Transverse colon (tissue), 4 donors: Measurements from ENCODE around the gene RAI14. TPM values are rescaled to one million over a fixed set of nuclear protein-coding genes. Genes with fewer than 3 reads are reported as not detected.

Experiments used
- DNase-seq: peaks from one replicate; pipeline ENCODE4 v3.0.0-alpha.2; 2019
- H3K27ac ChIP-seq, 4 donors: fragments of 200-600 bp; sonication (generic); 2 replicates each; pipeline ENCODE4 v1.5.1; 2016 to 2018; ENCODE audit warnings: inconsistent platforms in 4 of 4
- H3K27me3 ChIP-seq: fragments of 200-600 bp; sonication (generic); 2 replicates; pipeline ENCODE4 v1.5.1; 2017; ENCODE audit warnings: inconsistent platforms
- H3K36me3 ChIP-seq, 4 donors: fragments of 200-600 bp; sonication (generic); 2 replicates each; pipeline ENCODE4 v1.5.1; 2017 to 2019; ENCODE audit warnings: inconsistent platforms in 4 of 4
- H3K4me1 ChIP-seq, 4 donors: fragments of 200-600 bp; sonication (generic); 2 replicates each; pipeline ENCODE4 v1.5.1; 2017 to 2020; ENCODE audit warnings: inconsistent platforms in 4 of 4
- H3K4me3 ChIP-seq, 4 donors: fragments of 200-600 bp; sonication (generic); 1 replicate in 1 of 4; 2 replicates in 3 of 4; pipeline versions ENCODE4 v1.5.1 to v1.6.1; 2017 to 2019; ENCODE audit warnings: inconsistent platforms in 4 of 4
- H3K9me3 ChIP-seq, 2 donors: fragments of 200-600 bp; sonication (generic); 2 replicates each; pipeline ENCODE4 v1.5.1; 2017 to 2019; ENCODE audit warnings: inconsistent platforms in 2 of 2
- CTCF ChIP-seq, 5 experiments: fragments of 200-600 bp in 3 of 5; fragments of 450-650 bp in 2 of 5; sonication (generic) in 3 of 5; IDR thresholded peaks; 1 replicate in 2 of 5; 2 replicates in 3 of 5; pipeline ENCODE4 v1.5.1; 2016 to 2017; ENCODE audit warnings: antibody characterized with exemption in 5 of 5, inconsistent platforms in 3 of 5, mild to moderate bottlenecking in 2 of 5, moderate library complexity in 1 of 5
- EP300 ChIP-seq: sonication (generic); formaldehyde crosslinking; IDR thresholded peaks from one replicate; pipeline ENCODE4 v1.6.1; 2017; ENCODE audit warnings: antibody characterized with exemption, low read depth
- POLR2A ChIP-seq: fragments of 450-650 bp; IDR thresholded peaks from one replicate; pipeline ENCODE4 v1.6.1; 2016; ENCODE audit warnings: antibody characterized with exemption, mild to moderate bottlenecking, moderate library complexity
- POLR2AphosphoS5 ChIP-seq, 3 donors: sonication (generic); formaldehyde crosslinking; IDR thresholded peaks; one replicate each; pipeline ENCODE4 v1.6.1; 2016; ENCODE audit warnings: antibody characterized with exemption in 3 of 3
- WGBS, 2 donors: methylation state at CpG; one replicate each; pipeline ENCODE4 v1.1.5; 2018; ENCODE audit warnings: low coverage in 1 of 2; 5-methylcytosine and 5-hydroxymethylcytosine counted together
- in situ Hi-C, 4 donors: fragments of 200-750 bp; cut with MboI; loops; one replicate each; pipeline versions ENCODE4 v1.15.0 to v1.15.1; 2017; ENCODE audit warnings: low sequenced_read_pairs in 3 of 4, low pct_ligation_motif_present in 1 of 4, low pct_unique_long_range_greater_than_20kb in 1 of 4
- intact Hi-C: fragments of 100-400 bp; cut with DNase I; formaldehyde crosslinking; loops from one replicate; pipeline ENCODE4 v1.15.1; 2023; ENCODE audit warnings: low total_unique reads
- total RNA-seq, 4 donors: library from RNA; depleted of rRNA; stranded (reverse); fragments of >200 nt; gene quantifications; one replicate each; pipeline ENCODE4 v1.1.0, GENCODE V29; 2016

The RAI14 gene
- total RNA-seq, 4 donors from 2014 or later = 13.9 to 18.3 (median 15.3) TPM

GRCh38 chr5:34657988-34658387, 1.9 kb downstream of the RAI14 start:
- no peak for TF ChIP-seq CTCF (IDR thresholded peaks at IDR 0.05)
- TF ChIP-seq POLR2A = no peak
- TF ChIP-seq EP300 = no peak
- TF ChIP-seq POLR2AphosphoS5 (IDR thresholded peaks at IDR 0.05) = no peak
- 50 to 53% methylated on average over 4 of the region's 4 CpGs for WGBS, 2 donors
- intact Hi-C loops = loop anchor here (10.0 kb wide), 1 partner anchor 133 kb away; no protein-coding TSS in a partner anchor

GRCh38 chr5:34659168-34659567, 3.0 kb downstream of the RAI14 start:
- in situ Hi-C loops (no loop called here), intact Hi-C loops (loop anchor here (10.0 kb wide), 1 partner anchor 134 kb away; no protein-coding TSS in a partner anchor)
- Histone ChIP-seq H3K9me3 (no peaks in the 10 kb centered on the region), H3K36me3 (no peaks in the 10 kb centered on the region), H3K27ac (no peak overlapping the region), H3K27me3 (no peaks in the 10 kb centered on the region), H3K4me1 (peaks cover 5 to 22% (median 14%) of the 10 kb centered on the region in 4 donors), H3K4me3 (no peak overlapping the region)
- 95 to 100% methylated on average over 3 of the region's 3 CpGs for WGBS, 2 donors
- DNase-seq = no peak
- no peak for TF ChIP-seq CTCF (IDR thresholded peaks at IDR 0.05)
- no peak for TF ChIP-seq POLR2AphosphoS5 (IDR thresholded peaks at IDR 0.05)
- no peak for TF ChIP-seq EP300
- no peak for TF ChIP-seq POLR2A

More at GRCh38 chr5:34657988-34658387, 1.9 kb downstream of the RAI14 start:
- Histone ChIP-seq H3K36me3 (no peaks in the 10 kb centered on the region), H3K4me1 (peaks cover 5 to 22% (median 14%) of the 10 kb centered on the region in 4 donors), H3K4me3 (peak overlapping the region in 2 of 4 donors; percentile 84 to 90), H3K27ac (peak overlapping the region in 3 of 4 donors; percentile 92 to 94 (median 93)), H3K9me3 (no peaks in the 10 kb centered on the region), H3K27me3 (no peaks in the 10 kb centered on the region)
- DNase-seq = no peak
- in situ Hi-C loops = no loop called here

GRCh38 chr5:34660444-34660843, 4.3 kb downstream of the RAI14 start:
- no peak overlapping the region for H3K4me3 ChIP-seq
- no peak overlapping the region for H3K27ac ChIP-seq
- no peaks in the 10 kb centered on the region for H3K27me3 ChIP-seq
- H3K36me3 ChIP-seq = no peaks in the 10 kb centered on the region
- in situ Hi-C loops = no loop called here
- peaks cover 5 to 18% (median 13%) of the 10 kb centered on the region in 4 donors for H3K4me1 ChIP-seq
- TF ChIP-seq POLR2AphosphoS5 (IDR thresholded peaks at IDR 0.05) (no peak), EP300 (no peak), POLR2A (no peak), CTCF (IDR thresholded peaks at IDR 0.05) (no peak)
- intact Hi-C loops = no loop called here
- H3K9me3 ChIP-seq = no peaks in the 10 kb centered on the region
- 89 to 91% methylated on average over 4 of the region's 4 CpGs for WGBS, 2 donors
- no peak for DNase-seq

DNA sequence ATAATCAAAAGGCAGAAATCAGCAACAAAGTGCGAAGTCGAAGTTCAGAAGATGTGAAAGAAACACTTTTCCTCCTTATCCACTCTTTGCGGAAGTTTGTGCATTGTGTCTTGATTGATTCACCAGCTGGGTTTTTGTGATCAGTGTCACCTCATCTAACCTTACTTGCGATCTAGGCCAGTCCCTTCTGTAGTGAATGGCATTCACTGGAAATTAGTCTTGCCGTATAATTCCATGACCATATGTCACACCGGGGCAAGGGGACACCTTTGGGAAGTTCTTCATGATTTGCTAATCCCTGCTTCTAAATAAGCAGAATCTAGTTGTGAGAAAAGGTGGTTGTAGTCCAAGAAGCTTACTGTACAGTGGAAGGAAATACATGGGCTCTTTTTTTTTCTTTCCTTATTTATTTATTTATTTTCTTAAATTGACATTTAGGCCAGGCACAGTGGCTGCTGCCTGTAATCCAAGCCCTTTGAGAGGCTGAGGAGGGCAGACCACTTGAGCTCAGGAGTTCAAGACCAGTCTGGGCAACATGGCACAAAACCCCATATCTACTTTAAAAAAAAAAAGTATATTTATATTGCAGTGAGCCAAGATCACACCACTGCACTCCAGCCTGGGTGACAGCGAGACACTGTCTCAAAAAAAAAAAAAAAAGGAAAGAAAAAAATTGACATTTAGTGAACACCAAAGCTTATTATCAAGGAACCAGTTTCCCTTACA, 7.8 kb downstream of the RAI14 start:
- Histone ChIP-seq H3K4me3 (no peak overlapping the region), H3K9me3 (no peaks in the 10 kb centered on the region), H3K4me1 (no peaks in the 10 kb centered on the region), H3K36me3 (no peaks in the 10 kb centered on the region), H3K27ac (no peak overlapping the region), H3K27me3 (no peaks in the 10 kb centered on the region)
- 80 to 82% methylated on average over 4 to 7 of the region's 7 CpGs for whole genome bisulfite sequencing, 2 donors
- in situ Hi-C loops = no loop called here
- TF ChIP-seq CTCF (IDR thresholded peaks at IDR 0.05) = no peak
- no peak for TF ChIP-seq POLR2A
- no peak for TF ChIP-seq POLR2AphosphoS5 (IDR thresholded peaks at IDR 0.05)
- no peak for TF ChIP-seq EP300
- intact Hi-C loops = no loop called here
- DNase-seq = no peak
